ENCODE data around the gene MAG. TPM values are rescaled to one million over a fixed set of nuclear protein-coding genes. Genes with fewer than 3 reads are reported as not detected.

MAG gene
- total RNA-seq, 1 experiment from 2014 or later, result 13.4 TPM

DNA sequence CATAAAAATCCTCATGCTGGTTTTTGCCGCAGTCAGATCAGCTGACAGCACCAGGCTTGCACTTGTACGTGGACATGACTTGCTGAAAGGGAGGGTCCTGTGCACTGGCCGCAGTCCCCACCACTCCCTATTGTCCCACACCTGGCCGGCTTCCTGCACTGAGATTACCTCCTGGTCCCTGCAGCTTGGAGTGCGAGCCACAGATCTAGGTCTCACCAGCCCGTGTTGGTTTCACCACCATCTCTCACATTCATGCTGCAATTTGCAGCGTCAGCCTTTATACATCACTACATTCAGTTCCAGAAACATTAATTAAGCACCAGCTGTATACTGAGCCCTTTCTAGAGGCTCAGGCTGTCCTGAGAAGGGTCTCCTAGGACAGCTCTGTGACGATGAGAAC lies 22.1 kb downstream of the MAG start:
- no peak for TF ChIP-seq EZH2 (IDR thresholded peaks at IDR 0.05; ENCODE audit: low read depth)
- TF ChIP-seq, protein P1, sequence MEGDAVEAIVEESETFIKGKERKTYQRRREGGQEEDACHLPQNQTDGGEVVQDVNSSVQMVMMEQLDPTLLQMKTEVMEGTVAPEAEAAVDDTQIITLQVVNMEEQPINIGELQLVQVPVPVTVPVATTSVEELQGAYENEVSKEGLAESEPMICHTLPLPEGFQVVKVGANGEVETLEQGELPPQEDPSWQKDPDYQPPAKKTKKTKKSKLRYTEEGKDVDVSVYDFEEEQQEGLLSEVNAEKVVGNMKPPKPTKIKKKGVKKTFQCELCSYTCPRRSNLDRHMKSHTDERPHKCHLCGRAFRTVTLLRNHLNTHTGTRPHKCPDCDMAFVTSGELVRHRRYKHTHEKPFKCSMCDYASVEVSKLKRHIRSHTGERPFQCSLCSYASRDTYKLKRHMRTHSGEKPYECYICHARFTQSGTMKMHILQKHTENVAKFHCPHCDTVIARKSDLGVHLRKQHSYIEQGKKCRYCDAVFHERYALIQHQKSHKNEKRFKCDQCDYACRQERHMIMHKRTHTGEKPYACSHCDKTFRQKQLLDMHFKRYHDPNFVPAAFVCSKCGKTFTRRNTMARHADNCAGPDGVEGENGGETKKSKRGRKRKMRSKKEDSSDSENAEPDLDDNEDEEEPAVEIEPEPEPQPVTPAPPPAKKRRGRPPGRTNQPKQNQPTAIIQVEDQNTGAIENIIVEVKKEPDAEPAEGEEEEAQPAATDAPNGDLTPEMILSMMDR (conservative IDR thresholded peaks at IDR 0.05), result no peak
- H4K20me1 ChIP-seq (ENCODE audit: insufficient read depth), result no peaks in the 10 kb centered on the region
- intact Hi-C loops (cut with micrococcal nuclease; ENCODE audit: unreplicated experiment), result loop anchor here (10.0 kb wide), 1 partner anchor 621 kb away; the partner anchor contains the start of gene LRFN3
- peaks cover 46% of the 10 kb centered on the region for H3K79me2 ChIP-seq (ENCODE audit: low read depth)
- H3F3A ChIP-seq (ENCODE audit: insufficient read depth, low read depth), result peaks cover 73% of the 10 kb centered on the region
- no peak overlapping the region for H3K4me3 ChIP-seq
- no TSS peak for BruUV-seq (replicated peaks)
- H3K27me3 ChIP-seq (ENCODE audit: insufficient read depth, low read depth), result no peaks in the 10 kb centered on the region
- DNase-seq, result no peak
- peak overlapping the region; percentile 99 for H3K4me2 ChIP-seq
- peaks cover 84% of the 10 kb centered on the region for H3K4me1 ChIP-seq (replicated peaks; ENCODE audit: insufficient read depth)
- H3K9me3 ChIP-seq (ENCODE audit: insufficient read depth, low read depth), result no peaks in the 10 kb centered on the region
- POLR2A ChIA-PET (ENCODE audit: unreplicated experiment), result interaction anchor here (0.6 to 0.7 kb wide), 3 partner anchors 25 to 583 kb away, joined by 3 read pairs; no protein-coding TSS in a partner anchor
- CTCF ChIA-PET, result interaction anchor here (0.5 kb wide), 1 partner anchor 37 kb away, joined by 12 read pairs; no protein-coding TSS in a partner anchor
- no peaks in the 10 kb centered on the region for H3K9me2 ChIP-seq (ENCODE audit: insufficient read depth)
- H2AFZ ChIP-seq, result no peak overlapping the region
- peaks cover 28% of the 10 kb centered on the region for H3K36me3 ChIP-seq (ENCODE audit: low read depth)
- 0 out of 2 replicates have a peak overlapping the region, but pooled peaks have one; percentile 28 for H3K27ac ChIP-seq

DNA sequence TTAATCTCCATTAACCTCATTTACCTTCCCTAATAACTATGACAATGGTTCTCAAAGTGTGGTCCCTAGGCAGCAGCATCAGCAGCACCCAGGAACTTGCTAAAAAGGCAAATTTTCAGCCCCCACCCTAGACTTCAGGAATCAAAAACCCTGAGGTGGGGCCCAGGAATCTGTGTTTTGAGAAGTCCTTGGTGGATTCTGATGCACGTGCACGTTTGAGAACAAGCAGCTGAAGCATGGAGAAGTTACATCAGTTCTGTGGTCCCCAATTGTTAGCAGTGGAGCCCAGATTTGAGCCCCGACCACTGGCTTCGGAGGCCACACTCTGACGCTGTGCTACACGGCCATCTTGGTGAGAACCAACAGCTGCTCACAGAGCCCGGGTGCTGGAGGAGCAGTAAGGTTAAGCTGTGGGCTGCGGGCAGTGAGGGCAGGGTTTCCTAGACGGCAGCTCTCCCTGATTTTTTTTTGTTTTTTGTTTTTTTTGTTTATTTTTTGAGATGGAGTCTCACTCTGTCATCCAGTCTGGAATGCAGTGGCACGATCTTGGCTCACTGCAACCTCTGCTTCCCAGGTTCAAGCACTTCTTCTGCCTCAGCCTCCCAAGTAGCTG lies 23.0 kb downstream of the MAG start:
- peaks cover 74% of the 10 kb centered on the region for H3F3A ChIP-seq (ENCODE audit: insufficient read depth, low read depth)
- BruUV-seq (replicated peaks), result no TSS peak
- peaks cover 90% of the 10 kb centered on the region for H3K4me1 ChIP-seq (replicated peaks; ENCODE audit: insufficient read depth)

DNA sequence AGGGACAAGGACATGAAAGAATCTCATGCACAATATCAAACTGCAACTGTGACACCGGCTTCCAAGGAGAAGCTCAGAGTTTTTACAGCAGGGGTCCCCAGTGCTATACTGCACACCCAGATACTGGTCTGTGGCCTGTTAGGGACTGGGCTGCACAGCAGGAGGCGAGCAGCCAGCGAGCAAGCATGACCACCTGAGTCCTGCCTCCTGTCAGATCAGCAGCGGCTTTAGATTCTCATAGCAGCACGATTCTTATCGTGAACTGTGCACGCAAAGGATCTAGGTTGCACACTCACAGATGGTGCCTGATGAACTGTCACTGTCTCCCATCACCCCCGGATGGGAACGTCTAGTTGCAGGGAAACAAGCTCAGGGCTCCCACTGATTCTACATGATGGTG lies 23.9 kb downstream of the MAG start:
- POLR2A ChIA-PET (ENCODE audit: unreplicated experiment), result no interaction called here
- H3K79me2 ChIP-seq (ENCODE audit: low read depth), result peaks cover 45% of the 10 kb centered on the region
- no peaks in the 10 kb centered on the region for H4K20me1 ChIP-seq (ENCODE audit: insufficient read depth)
- no peak overlapping the region for H3K4me3 ChIP-seq
- intact Hi-C loops (cut with micrococcal nuclease; ENCODE audit: unreplicated experiment), result loop anchor here (5.0 to 10.0 kb wide), 2 partner anchors 401 to 619 kb away; partner anchors contain the start of genes KMT2B and LRFN3
- no peaks in the 10 kb centered on the region for H3K9me2 ChIP-seq (ENCODE audit: insufficient read depth)
- no peak for DNase-seq
- H3K27me3 ChIP-seq (ENCODE audit: insufficient read depth, low read depth), result no peaks in the 10 kb centered on the region
- peaks cover 90% of the 10 kb centered on the region for H3K4me1 ChIP-seq (replicated peaks; ENCODE audit: insufficient read depth)
- H3K4me2 ChIP-seq, result no peak overlapping the region; the same call in 1 of the 2 replicates
- H3F3A ChIP-seq (ENCODE audit: insufficient read depth, low read depth), result peaks cover 65% of the 10 kb centered on the region
- CTCF ChIA-PET, result no interaction called here
- no TSS peak for BruUV-seq (replicated peaks)
- H3K9me3 ChIP-seq (ENCODE audit: insufficient read depth, low read depth), result no peaks in the 10 kb centered on the region
- peaks cover 28% of the 10 kb centered on the region for H3K36me3 ChIP-seq (ENCODE audit: low read depth)
- no peak overlapping the region for H2AFZ ChIP-seq
- no peak for TF ChIP-seq EZH2 (IDR thresholded peaks at IDR 0.05; ENCODE audit: low read depth)
- TF ChIP-seq, protein P1 (conservative IDR thresholded peaks at IDR 0.05), result no peak
- peak overlapping the region; percentile 98; the same call in 1 of the 2 replicates for H3K27ac ChIP-seq

More for the DNA sequence above, 23.0 kb downstream of the MAG start:
- intact Hi-C loops (cut with micrococcal nuclease; ENCODE audit: unreplicated experiment), result loop anchor here (5.0 to 10.0 kb wide), 2 partner anchors 402 to 620 kb away; partner anchors contain the start of genes KMT2B and LRFN3
- Histone ChIP-seq H3K4me3 (no peak overlapping the region), H4K20me1 (ENCODE audit: insufficient read depth) (no peaks in the 10 kb centered on the region), H3K27me3 (ENCODE audit: insufficient read depth, low read depth) (no peaks in the 10 kb centered on the region), H3K27ac (no peak overlapping the region), H3K4me2 (no peak overlapping the region), H3K9me2 (ENCODE audit: insufficient read depth) (no peaks in the 10 kb centered on the region), H2AFZ (no peak overlapping the region), H3K9me3 (ENCODE audit: insufficient read depth, low read depth) (no peaks in the 10 kb centered on the region), H3K79me2 (ENCODE audit: low read depth) (peaks cover 47% of the 10 kb centered on the region), H3K36me3 (ENCODE audit: low read depth) (peaks cover 28% of the 10 kb centered on the region)
- POLR2A ChIA-PET (ENCODE audit: unreplicated experiment), result interaction anchor here (0.7 kb wide), 2 partner anchors 26 to 333 kb away, joined by 3 to 5 read pairs; partner anchors contain the start of gene COX6B1
- DNase-seq, result no peak
- no peak for TF ChIP-seq EZH2 (IDR thresholded peaks at IDR 0.05; ENCODE audit: low read depth)
- TF ChIP-seq, protein P1 (conservative IDR thresholded peaks at IDR 0.05), result no peak
- CTCF ChIA-PET, result no interaction called here

All from PC-9 (cell line).